Esophagus muscularis mucosa (tissue), 3 donors: ENCODE measurements around the gene SPAG17.

Experiments
- POLR2A ChIP-seq: fragments of 450-650 bp; IDR thresholded peaks from one replicate; pipeline ENCODE4 v1.6.1; 2017; ENCODE audit warnings: antibody characterized with exemption, moderate library complexity, mild to moderate bottlenecking, low read depth
- POLR2AphosphoS5 ChIP-seq, 2 donors: sonication (generic); formaldehyde crosslinking; IDR thresholded peaks; one replicate each; pipeline ENCODE4 v1.6.1; 2017; ENCODE audit warnings: antibody characterized with exemption in 2 of 2
- TF ChIP-seq, protein P1 (sequence below), 3 experiments: fragments of 200-600 bp in 2 of 3; fragments of 450-650 bp in 1 of 3; sonication (generic) in 2 of 3; IDR thresholded peaks; one replicate each; pipeline ENCODE4 v1.5.1; 2017 to 2019; ENCODE audit warnings: antibody characterized with exemption in 3 of 3, mild to moderate bottlenecking in 2 of 3, moderate library complexity in 1 of 3

GRCh38 chr1:118101999-118102398, 83.0 kb downstream of the SPAG17 start:
- TF ChIP-seq, protein P1, sequence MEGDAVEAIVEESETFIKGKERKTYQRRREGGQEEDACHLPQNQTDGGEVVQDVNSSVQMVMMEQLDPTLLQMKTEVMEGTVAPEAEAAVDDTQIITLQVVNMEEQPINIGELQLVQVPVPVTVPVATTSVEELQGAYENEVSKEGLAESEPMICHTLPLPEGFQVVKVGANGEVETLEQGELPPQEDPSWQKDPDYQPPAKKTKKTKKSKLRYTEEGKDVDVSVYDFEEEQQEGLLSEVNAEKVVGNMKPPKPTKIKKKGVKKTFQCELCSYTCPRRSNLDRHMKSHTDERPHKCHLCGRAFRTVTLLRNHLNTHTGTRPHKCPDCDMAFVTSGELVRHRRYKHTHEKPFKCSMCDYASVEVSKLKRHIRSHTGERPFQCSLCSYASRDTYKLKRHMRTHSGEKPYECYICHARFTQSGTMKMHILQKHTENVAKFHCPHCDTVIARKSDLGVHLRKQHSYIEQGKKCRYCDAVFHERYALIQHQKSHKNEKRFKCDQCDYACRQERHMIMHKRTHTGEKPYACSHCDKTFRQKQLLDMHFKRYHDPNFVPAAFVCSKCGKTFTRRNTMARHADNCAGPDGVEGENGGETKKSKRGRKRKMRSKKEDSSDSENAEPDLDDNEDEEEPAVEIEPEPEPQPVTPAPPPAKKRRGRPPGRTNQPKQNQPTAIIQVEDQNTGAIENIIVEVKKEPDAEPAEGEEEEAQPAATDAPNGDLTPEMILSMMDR (IDR thresholded peaks at IDR 0.05): no peak
- TF ChIP-seq POLR2A: no peak
- no peak for TF ChIP-seq POLR2AphosphoS5 (IDR thresholded peaks at IDR 0.05)
